Keratinocyte (primary cell): ENCODE data around the gene NRBF2. TPM values are rescaled to one million over a fixed set of nuclear protein-coding genes. Genes with fewer than 3 reads are reported as not detected.

Experiments used
- DNase-seq: peaks from one replicate; pipeline ENCODE4 v3.0.0-alpha.2; 2011; ENCODE audit warnings: low read depth, missing footprints, low spot score
- FAIRE-seq: peaks from 2 replicates; lab custom pipeline; 2011; peaks lifted over from hg19 to GRCh38; lab: Jason Lieb, UNC
- H2AFZ ChIP-seq: 2 replicates; pipeline ENCODE4 v1.6.0; 2012; ENCODE audit warnings: low read length, control low read depth, inconsistent platforms; ENCODE audit not compliant: control insufficient read depth
- H3K27ac ChIP-seq: 2 replicates; pipeline ENCODE4 v1.5.1; 2011; ENCODE audit warnings: low read length; ENCODE audit not compliant: control insufficient read depth, insufficient read depth
- H3K27me3 ChIP-seq: 3 replicates; pipeline ENCODE4 v1.6.0; 2011; ENCODE audit warnings: low read length; ENCODE audit not compliant: control insufficient read depth, insufficient read depth; ENCODE audit errors: extremely low read depth
- H3K36me3 ChIP-seq, 2 experiments: 2 replicates in 1 of 2; 3 replicates in 1 of 2; pipeline ENCODE4 v1.5.1; 2011; ENCODE audit warnings: low read length in 2 of 2, mild to moderate bottlenecking in 1 of 2; ENCODE audit not compliant: control insufficient read depth in 2 of 2, insufficient read depth in 2 of 2; ENCODE audit errors: extremely low read depth in 1 of 2
- H3K4me1 ChIP-seq: 3 replicates; pipeline ENCODE4 v1.5.1; 2011; ENCODE audit warnings: low read length; ENCODE audit not compliant: control insufficient read depth, insufficient read depth; ENCODE audit errors: extremely low read depth
- H3K4me2 ChIP-seq: 3 replicates; pipeline ENCODE4 v1.6.0; 2011; ENCODE audit warnings: low read depth, low read length; ENCODE audit not compliant: control insufficient read depth, insufficient read depth; ENCODE audit errors: extremely low read depth
- H3K4me3 ChIP-seq, 3 experiments: fragments of 200-600 bp in 1 of 3; sonication (generic) in 1 of 3; 2 replicates in 2 of 3; 3 replicates in 1 of 3; pipeline ENCODE4 v1.5.1; 2011 to 2016; ENCODE audit warnings: low read length in 3 of 3, mild to moderate bottlenecking in 3 of 3, control low read depth in 2 of 3, inconsistent platforms in 1 of 3, low read depth in 1 of 3, mixed read lengths in 1 of 3, mixed run types in 1 of 3, moderate library complexity in 1 of 3; ENCODE audit not compliant: control insufficient read depth in 2 of 3, insufficient read depth in 2 of 3; ENCODE audit errors: extremely low read depth in 1 of 3
- H3K79me2 ChIP-seq: 2 replicates; pipeline ENCODE4 v1.6.0; 2012; ENCODE audit warnings: low read length; ENCODE audit not compliant: control insufficient read depth, insufficient read depth
- H3K9ac ChIP-seq: 3 replicates; pipeline ENCODE4 v1.6.0; 2011; ENCODE audit warnings: low read length; ENCODE audit not compliant: control insufficient read depth, insufficient read depth; ENCODE audit errors: extremely low read depth
- H3K9me1 ChIP-seq: 3 replicates; pipeline ENCODE4 v1.6.0; 2011; ENCODE audit warnings: low read length; ENCODE audit not compliant: control insufficient read depth, insufficient read depth; ENCODE audit errors: extremely low read depth
- H3K9me3 ChIP-seq: 2 replicates; pipeline ENCODE4 v1.5.1; 2012; ENCODE audit warnings: low read depth, low read length; ENCODE audit not compliant: control insufficient read depth
- H4K20me1 ChIP-seq: 3 replicates; pipeline ENCODE4 v1.6.0; 2011; ENCODE audit warnings: low read length; ENCODE audit not compliant: control insufficient read depth, insufficient read depth; ENCODE audit errors: extremely low read depth
- CTCF ChIP-seq, 3 experiments: IDR thresholded peaks in 1 of 3; conservative IDR thresholded peaks in 1 of 3; optimal IDR thresholded peaks in 1 of 3; 2 replicates in 2 of 3; 3 replicates in 1 of 3; pipeline versions ENCODE3 to v1.5.1; 2011; ENCODE audit warnings: low read length in 3 of 3, mild to moderate bottlenecking in 3 of 3, moderate library complexity in 2 of 3, control low read depth in 1 of 3, inconsistent platforms in 1 of 3; ENCODE audit not compliant: insufficient read depth in 2 of 3; ENCODE audit errors: extremely low read depth in 1 of 3
- EZH2 ChIP-seq: IDR thresholded peaks from one replicate; pipeline ENCODE4 v1.6.1; 2012; ENCODE audit warnings: inconsistent platforms, mild to moderate bottlenecking, low read length, moderate library complexity
- dilution Hi-C: fragments of 300-500 bp; cut with MboI; formaldehyde crosslinking; loops from one replicate; pipeline ENCODE4 v1.7.0; 2020; ENCODE audit warnings: low sequenced_read_pairs; ENCODE audit not compliant: extremely low pct_ligation_motif_present
- polyA plus RNA-seq, 5 experiments: library from polyadenylated mRNA; depleted of rRNA in 3 of 5; stranded (reverse) in 3 of 5; stranded (forward) in 1 of 5; unstranded in 1 of 5; fragments of >200 nt; gene quantifications; 1 replicate in 1 of 5; 2 replicates in 3 of 5; 3 replicates in 1 of 5; pipeline versions ENCODE4 v1.2.1 to v1.2.3, GENCODE V29; 2011 to 2012; ENCODE audit warnings: missing spikeins in 2 of 5, low read depth in 1 of 5, low replicate concordance in 1 of 5

NRBF2 gene
- polyA plus RNA-seq, 1 donor (not counting 4 experiments of a cell fraction or from before 2014, with no cell fraction given): 31.1 TPM

- H3K36me3 ChIP-seq: peaks cover 0 to 2% of the 10 kb centered on the region in 2 experiments
These were observed 6.9 kb downstream of the NRBF2 start for GRCh38 chr10:63140077-63140476.

GRCh38 chr10:63142136-63142535, 9.0 kb downstream of the NRBF2 start:
- H3K9ac ChIP-seq: no peak overlapping the region
- H4K20me1 ChIP-seq: no peaks in the 10 kb centered on the region
- H3K4me3 ChIP-seq: no peak overlapping the region
- dilution Hi-C loops: no loop called here
- peaks cover 0 to 6% of the 10 kb centered on the region in 2 experiments for H3K36me3 ChIP-seq
- no peaks in the 10 kb centered on the region for H3K9me3 ChIP-seq
- no peaks in the 10 kb centered on the region for H3K4me1 ChIP-seq
- H3K27ac ChIP-seq: no peak overlapping the region
- H2AFZ ChIP-seq: no peak overlapping the region
- TF ChIP-seq CTCF (optimal IDR thresholded peaks at IDR 0.05 in 1 of 3, IDR thresholded peaks at IDR 0.05 in 1 of 3, conservative IDR thresholded peaks at IDR 0.05 in 1 of 3; ENCODE audit: extremely low read depth in 1 of 3, insufficient read depth in 2 of 3, low read length in 3 of 3) (no peak), EZH2 (no peak)
- no peaks in the 10 kb centered on the region for H3K27me3 ChIP-seq
- no peaks in the 10 kb centered on the region for H3K9me1 ChIP-seq
- FAIRE-seq (no peak), DNase-seq (no peak)
- peaks cover 91% of the 10 kb centered on the region for H3K79me2 ChIP-seq
- H3K4me2 ChIP-seq: no peak overlapping the region

More at GRCh38 chr10:63140077-63140476, 6.9 kb downstream of the NRBF2 start:
- H3K4me2 ChIP-seq: no peak overlapping the region
- H3K9me1 ChIP-seq: no peaks in the 10 kb centered on the region
- DNase-seq: no peak
- H3K79me2 ChIP-seq: peaks cover 96% of the 10 kb centered on the region
- H3K4me1 ChIP-seq: peaks cover 4% of the 10 kb centered on the region
- H3K9ac ChIP-seq: no peak overlapping the region
- FAIRE-seq: no peak
- H3K4me3 ChIP-seq: no peak overlapping the region
- no peak for TF ChIP-seq EZH2
- TF ChIP-seq CTCF (optimal IDR thresholded peaks at IDR 0.05 in 1 of 3, IDR thresholded peaks at IDR 0.05 in 1 of 3, conservative IDR thresholded peaks at IDR 0.05 in 1 of 3; ENCODE audit: extremely low read depth in 1 of 3, insufficient read depth in 2 of 3, low read length in 3 of 3): no peak
- no peaks in the 10 kb centered on the region for H3K9me3 ChIP-seq
- no peak overlapping the region for H3K27ac ChIP-seq
- no peak overlapping the region for H2AFZ ChIP-seq
- H3K27me3 ChIP-seq: no peaks in the 10 kb centered on the region
- peaks cover 2% of the 10 kb centered on the region for H4K20me1 ChIP-seq
- dilution Hi-C loops: no loop called here
